Measurements from ENCODE around the gene SUGCT. TPM values are rescaled to one million over a fixed set of nuclear protein-coding genes. Genes with fewer than 3 reads are reported as not detected.
"Not testable (repeated sequence)": the region's sequence is repeated elsewhere in the genome, so short reads cannot be mapped to it uniquely, and the experiment has no call there.

SUGCT gene
- polyA plus RNA-seq, 1 experiment = 12.5 TPM

GRCh38 chr7:40595832-40596231 lies 461.0 kb downstream of the SUGCT start:
- POLR2A ChIA-PET = no interaction called here
- TF ChIP-seq, protein P1, sequence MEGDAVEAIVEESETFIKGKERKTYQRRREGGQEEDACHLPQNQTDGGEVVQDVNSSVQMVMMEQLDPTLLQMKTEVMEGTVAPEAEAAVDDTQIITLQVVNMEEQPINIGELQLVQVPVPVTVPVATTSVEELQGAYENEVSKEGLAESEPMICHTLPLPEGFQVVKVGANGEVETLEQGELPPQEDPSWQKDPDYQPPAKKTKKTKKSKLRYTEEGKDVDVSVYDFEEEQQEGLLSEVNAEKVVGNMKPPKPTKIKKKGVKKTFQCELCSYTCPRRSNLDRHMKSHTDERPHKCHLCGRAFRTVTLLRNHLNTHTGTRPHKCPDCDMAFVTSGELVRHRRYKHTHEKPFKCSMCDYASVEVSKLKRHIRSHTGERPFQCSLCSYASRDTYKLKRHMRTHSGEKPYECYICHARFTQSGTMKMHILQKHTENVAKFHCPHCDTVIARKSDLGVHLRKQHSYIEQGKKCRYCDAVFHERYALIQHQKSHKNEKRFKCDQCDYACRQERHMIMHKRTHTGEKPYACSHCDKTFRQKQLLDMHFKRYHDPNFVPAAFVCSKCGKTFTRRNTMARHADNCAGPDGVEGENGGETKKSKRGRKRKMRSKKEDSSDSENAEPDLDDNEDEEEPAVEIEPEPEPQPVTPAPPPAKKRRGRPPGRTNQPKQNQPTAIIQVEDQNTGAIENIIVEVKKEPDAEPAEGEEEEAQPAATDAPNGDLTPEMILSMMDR (IDR thresholded peaks at IDR 0.05; ENCODE audit: low read depth, low read length) = no peak
- CTCF ChIA-PET = interaction anchor here (0.7 to 1.2 kb wide), 2 partner anchors 9 to 198 kb away, joined by 3 to 13 read pairs; no protein-coding TSS in a partner anchor
- DNase-seq (ENCODE audit: low read depth, low spot score) = no peak
- no peak overlapping the region for H3K27ac ChIP-seq (ENCODE audit: low read depth, low read length)
- no peak overlapping the region for H3K4me3 ChIP-seq (ENCODE audit: low read depth, low read length)
- H3K27me3 ChIP-seq (ENCODE audit: control insufficient read depth, insufficient read depth, low read length) = no peaks in the 10 kb centered on the region
- no peaks in the 10 kb centered on the region for H3K9me3 ChIP-seq (ENCODE audit: control insufficient read depth, insufficient read depth, low read length)

DNA sequence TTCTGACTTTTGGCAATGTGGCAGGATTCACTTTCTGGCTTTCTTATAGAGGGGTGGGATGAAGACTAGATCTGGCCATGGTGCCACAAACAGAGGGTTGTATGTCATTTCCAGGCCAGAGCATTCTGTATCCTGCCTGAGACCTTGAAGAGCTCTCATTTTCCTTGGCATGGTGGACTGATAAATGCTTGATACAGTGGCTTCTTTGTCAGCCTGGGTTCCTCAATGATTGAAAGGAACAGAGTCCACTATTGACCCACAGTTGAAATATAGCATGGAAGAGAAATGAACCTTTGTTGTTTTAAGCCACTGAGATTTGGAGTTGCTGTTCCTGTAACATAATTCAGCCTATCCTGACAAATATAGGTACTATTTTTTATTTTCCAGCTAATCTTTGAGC lies 462.7 kb downstream of the SUGCT start:
- no peak overlapping the region for H3K27ac ChIP-seq (ENCODE audit: low read depth, low read length)
- CTCF ChIA-PET = no interaction called here
- TF ChIP-seq, protein P1 (IDR thresholded peaks at IDR 0.05; ENCODE audit: low read depth, low read length) = no peak
- H3K9me3 ChIP-seq (ENCODE audit: control insufficient read depth, insufficient read depth, low read length) = peaks cover 4% of the 10 kb centered on the region; the same call in 1 of the 2 replicates
- DNase-seq (ENCODE audit: low read depth, low spot score) = no peak
- no peaks in the 10 kb centered on the region for H3K27me3 ChIP-seq (ENCODE audit: control insufficient read depth, insufficient read depth, low read length)
- POLR2A ChIA-PET = no interaction called here
- no peak overlapping the region for H3K4me3 ChIP-seq (ENCODE audit: low read depth, low read length)

DNA sequence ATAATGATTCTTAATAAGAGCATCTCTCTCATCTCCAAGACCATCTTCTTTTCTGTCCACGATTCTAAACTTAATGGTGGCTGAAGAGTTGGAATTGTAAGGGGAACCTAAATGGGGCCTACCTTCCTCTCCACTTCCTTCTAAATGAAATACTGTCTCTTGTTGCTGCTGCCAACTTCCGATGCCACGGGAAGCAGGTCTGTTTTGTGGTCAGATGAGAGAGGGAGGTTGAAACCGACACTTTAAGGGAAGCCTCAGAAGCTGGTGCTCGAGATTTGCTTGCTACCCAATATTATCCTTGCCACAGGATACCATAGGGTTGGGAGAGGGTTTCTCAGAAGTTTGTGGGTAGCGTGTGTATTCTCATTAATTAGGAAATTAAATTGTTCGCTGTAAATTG lies 464.1 kb downstream of the SUGCT start:
- Histone ChIP-seq H3K4me3 (ENCODE audit: low read depth, low read length) (no peak overlapping the region), H3K27ac (ENCODE audit: low read depth, low read length) (no peak overlapping the region), H3K27me3 (ENCODE audit: control insufficient read depth, insufficient read depth, low read length) (no peaks in the 10 kb centered on the region), H3K9me3 (ENCODE audit: control insufficient read depth, insufficient read depth, low read length) (peaks cover 4% of the 10 kb centered on the region; the same call in 1 of the 2 replicates)
- TF ChIP-seq, protein P1 (IDR thresholded peaks at IDR 0.05; ENCODE audit: low read depth, low read length) = no peak
- no peak for DNase-seq (ENCODE audit: low read depth, low spot score)
- CTCF ChIA-PET = no interaction called here
- POLR2A ChIA-PET = no interaction called here

- Histone ChIP-seq H3K4me3 (ENCODE audit: low read depth, low read length) (no peak overlapping the region), H3K27ac (ENCODE audit: low read depth, low read length) (no peak overlapping the region), H3K27me3 (ENCODE audit: control insufficient read depth, insufficient read depth, low read length) (no peaks in the 10 kb centered on the region), H3K9me3 (ENCODE audit: control insufficient read depth, insufficient read depth, low read length) (peaks cover 4% of the 10 kb centered on the region; the same call in 1 of the 2 replicates)
- ChIA-PET CTCF (no interaction called here), POLR2A (no interaction called here)
- TF ChIP-seq, protein P1 (IDR thresholded peaks at IDR 0.05; ENCODE audit: low read depth, low read length) = no peak
- DNase-seq (ENCODE audit: low read depth, low spot score) = no peak
Observed at GRCh38 chr7:40599836-40600235, 465.0 kb downstream of the SUGCT start.

DNA sequence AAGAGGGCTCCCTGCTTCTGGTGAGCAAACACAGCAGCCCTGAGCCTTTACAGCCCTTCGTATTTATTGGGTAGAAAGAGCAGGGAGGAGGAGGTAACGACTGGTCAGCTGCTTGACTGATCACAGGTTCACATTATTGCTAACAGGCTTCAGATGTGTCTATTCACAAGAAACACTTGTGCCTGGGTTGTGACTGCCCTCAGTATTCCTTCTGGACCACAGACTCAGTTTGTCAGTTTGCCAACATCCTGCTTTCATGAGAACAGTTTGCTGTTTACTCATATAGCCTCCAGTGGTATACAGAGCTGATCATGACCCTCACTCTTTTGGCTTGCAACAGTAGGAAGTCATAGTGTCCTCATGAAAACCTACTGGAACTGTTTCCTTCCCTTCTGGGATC lies 467.5 kb downstream of the SUGCT start:
- POLR2A ChIA-PET; CTCF ChIA-PET; H3K27ac ChIP-seq (ENCODE audit: low read depth, low read length); DNase-seq (ENCODE audit: low read depth, low spot score); H3K27me3 ChIP-seq (ENCODE audit: control insufficient read depth, insufficient read depth, low read length); H3K4me3 ChIP-seq (ENCODE audit: low read depth, low read length); H3K9me3 ChIP-seq (ENCODE audit: control insufficient read depth, insufficient read depth, low read length): not testable (repeated sequence)

All from AG04450 (cell line).